ENCODE measurements around the gene PLIN3.
"Not testable (repeated sequence)": the region's sequence is repeated elsewhere in the genome, so short reads cannot be mapped to it uniquely, and the experiment has no call there.

- not testable (repeated sequence) for TF ChIP-seq YY1 (IDR thresholded peaks at IDR 0.05; ENCODE audit: insufficient read depth, insufficient read length); ZNF274 (IDR thresholded peaks at IDR 0.05; ENCODE audit: low read depth, low read length); SUZ12 (IDR thresholded peaks at IDR 0.05; ENCODE audit: extremely low read depth, insufficient read depth, insufficient read length)
These were observed 33.4 kb upstream of the PLIN3 start for GRCh38 chr19:4900879-4901278.

Data from NT2/D1 (cell line).